Measurements from ENCODE around the gene CADM2. TPM values are rescaled to one million over a fixed set of nuclear protein-coding genes. Genes with fewer than 3 reads are reported as not detected.

Gene CADM2
- total RNA-seq, 1 experiment from 2014 or later = not detected

GRCh38 chr3:85270488-85270887 lies 311.7 kb downstream of the CADM2 start (continued):
- TF ChIP-seq, protein P1, sequence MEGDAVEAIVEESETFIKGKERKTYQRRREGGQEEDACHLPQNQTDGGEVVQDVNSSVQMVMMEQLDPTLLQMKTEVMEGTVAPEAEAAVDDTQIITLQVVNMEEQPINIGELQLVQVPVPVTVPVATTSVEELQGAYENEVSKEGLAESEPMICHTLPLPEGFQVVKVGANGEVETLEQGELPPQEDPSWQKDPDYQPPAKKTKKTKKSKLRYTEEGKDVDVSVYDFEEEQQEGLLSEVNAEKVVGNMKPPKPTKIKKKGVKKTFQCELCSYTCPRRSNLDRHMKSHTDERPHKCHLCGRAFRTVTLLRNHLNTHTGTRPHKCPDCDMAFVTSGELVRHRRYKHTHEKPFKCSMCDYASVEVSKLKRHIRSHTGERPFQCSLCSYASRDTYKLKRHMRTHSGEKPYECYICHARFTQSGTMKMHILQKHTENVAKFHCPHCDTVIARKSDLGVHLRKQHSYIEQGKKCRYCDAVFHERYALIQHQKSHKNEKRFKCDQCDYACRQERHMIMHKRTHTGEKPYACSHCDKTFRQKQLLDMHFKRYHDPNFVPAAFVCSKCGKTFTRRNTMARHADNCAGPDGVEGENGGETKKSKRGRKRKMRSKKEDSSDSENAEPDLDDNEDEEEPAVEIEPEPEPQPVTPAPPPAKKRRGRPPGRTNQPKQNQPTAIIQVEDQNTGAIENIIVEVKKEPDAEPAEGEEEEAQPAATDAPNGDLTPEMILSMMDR (IDR thresholded peaks at IDR 0.05 in 2 of 3, conservative IDR thresholded peaks at IDR 0.05 in 1 of 3; ENCODE audit: borderline replicate concordance in 1 of 3, insufficient read depth in 1 of 3, low read depth in 2 of 3, low read length in 2 of 3) = no peak
- TF ChIP-seq POLR2AphosphoS5 (IDR thresholded peaks at IDR 0.05; ENCODE audit: low read depth, low read length) = no peak
- TF ChIP-seq EGR1 (IDR thresholded peaks at IDR 0.05; ENCODE audit: low read depth) = no peak
- no peak for TF ChIP-seq ZFX (IDR thresholded peaks at IDR 0.05)
- no peak for TF ChIP-seq EZH2 (IDR thresholded peaks at IDR 0.05)
- TF ChIP-seq FOSL1 (IDR thresholded peaks at IDR 0.05; ENCODE audit: low read depth) = no peak
- TF ChIP-seq POLR2A (IDR thresholded peaks at IDR 0.05; ENCODE audit: borderline replicate concordance, extremely low read depth, insufficient read depth, insufficient read length) = no peak

GRCh38 chr3:85271911-85272310 lies 313.1 kb downstream of the CADM2 start:
- intact Hi-C loops (cut with micrococcal nuclease) = no loop called here
- Histone ChIP-seq H3K79me2 (ENCODE audit: insufficient read depth, low read length) (no peaks in the 10 kb centered on the region), H3K36me3 (ENCODE audit: control insufficient read depth in 1 of 2, insufficient read depth in 2 of 2, low read length in 2 of 2) (no peaks in the 10 kb centered on the region), H4K20me1 (ENCODE audit: insufficient read depth) (no peaks in the 10 kb centered on the region), H3K27me3 (ENCODE audit: insufficient read depth, low read length) (no peaks in the 10 kb centered on the region), H3K4me1 (ENCODE audit: control insufficient read depth in 1 of 2, insufficient read depth in 2 of 2, low read length in 2 of 2) (no peaks in the 10 kb centered on the region), H3K27ac (ENCODE audit: low read depth, low read length) (no peak overlapping the region), H3K9me2 (ENCODE audit: insufficient read depth) (no peaks in the 10 kb centered on the region), H2AFZ (ENCODE audit: low read depth, low read length, poor library complexity, severe bottlenecking) (no peak overlapping the region), H3K9ac (ENCODE audit: low read length) (no peak overlapping the region), H3K9me3 (ENCODE audit: control insufficient read depth in 1 of 2, insufficient read depth in 1 of 2, low read depth in 1 of 2, low read length in 2 of 2) (peaks cover 9 to 21% of the 10 kb centered on the region in 2 experiments; a peak in 3 of 4 replicates), H3K4me2 (ENCODE audit: low read length) (no peak overlapping the region), H3K4me3 (replicated peaks in 1 of 2; ENCODE audit: low read depth in 1 of 2, low read length in 2 of 2) (no peak overlapping the region)
- ATAC-seq (no peak), DNase-seq (ENCODE audit: low read depth, low spot score) (no peak)
- TF ChIP-seq ZNF274 (IDR thresholded peaks at IDR 0.05; ENCODE audit: low read depth, low read length) = no peak
- no peak for TF ChIP-seq EZH2 (IDR thresholded peaks at IDR 0.05)
- no peak for TF ChIP-seq EZH2phosphoT487 (IDR thresholded peaks at IDR 0.05; ENCODE audit: borderline replicate concordance)
- no peak for TF ChIP-seq SP1 (IDR thresholded peaks at IDR 0.05; ENCODE audit: low read depth)
- TF ChIP-seq, protein P1 (IDR thresholded peaks at IDR 0.05 in 2 of 3, conservative IDR thresholded peaks at IDR 0.05 in 1 of 3; ENCODE audit: borderline replicate concordance in 1 of 3, insufficient read depth in 1 of 3, low read depth in 2 of 3, low read length in 2 of 3) = no peak
- no peak for TF ChIP-seq FOSL1 (IDR thresholded peaks at IDR 0.05; ENCODE audit: low read depth)
- TF ChIP-seq ZBTB33 (IDR thresholded peaks at IDR 0.05; ENCODE audit: extremely low read depth, insufficient replicate concordance, low read length) = no peak
- TF ChIP-seq CEBPB (IDR thresholded peaks at IDR 0.05; ENCODE audit: low read depth) = no peak
- TF ChIP-seq RAD21 (IDR thresholded peaks at IDR 0.05; ENCODE audit: low read depth) = no peak
- no peak for TF ChIP-seq TCF7L2 (IDR thresholded peaks at IDR 0.05; ENCODE audit: borderline replicate concordance, extremely low read depth, insufficient read depth, insufficient read length)
- no peak for TF ChIP-seq REST (IDR thresholded peaks at IDR 0.05; ENCODE audit: low read depth)
- no peak for TF ChIP-seq EGR1 (IDR thresholded peaks at IDR 0.05; ENCODE audit: low read depth)
- no TSS peak for BruUV-seq (replicated peaks)
- POLR2A ChIA-PET = no interaction called here
- RAD21 ChIA-PET (ENCODE audit: low non-redundant PET in 1 of 2, low total read pairs in 2 of 2, uncharacterized antibody in 2 of 2, unreplicated experiment in 2 of 2) = no interaction called here
- CTCF ChIA-PET = no interaction called here
